Adipocyte (in vitro differentiated cells): ENCODE results near the gene SGMS2.
A peak's percentile ranks its signal among the peaks of the same experiment; 100 is the strongest.

Experiments
- DNase-seq: peaks from one replicate; pipeline ENCODE4 v3.0.0-alpha.2; 2015; ENCODE audit warnings: low read depth
- H3K27me3 ChIP-seq: replicated peaks from 2 replicates; pipeline ENCODE4 v1.7.0; 2013; ENCODE audit warnings: mild to moderate bottlenecking, low read length, moderate library complexity; ENCODE audit not compliant: control insufficient read depth, insufficient read depth
- H3K36me3 ChIP-seq: 2 replicates; pipeline ENCODE4 v1.7.0; 2013; ENCODE audit warnings: low read length, mild to moderate bottlenecking, moderate library complexity; ENCODE audit not compliant: control insufficient read depth, insufficient read depth, severe bottlenecking
- H3K4me1 ChIP-seq: 2 replicates; pipeline ENCODE4 v1.7.0; 2013; ENCODE audit warnings: mild to moderate bottlenecking, low read length, moderate library complexity; ENCODE audit not compliant: control insufficient read depth, insufficient read depth
- H3K4me3 ChIP-seq: 2 replicates; pipeline ENCODE4 v1.7.0; 2013; ENCODE audit warnings: mild to moderate bottlenecking, low read length, moderate library complexity
- H3K9ac ChIP-seq: 2 replicates; pipeline ENCODE4 v1.7.0; 2013; ENCODE audit warnings: mild to moderate bottlenecking, low read length, moderate library complexity
- H3K9me3 ChIP-seq: 2 replicates; pipeline ENCODE4 v1.7.0; 2013; ENCODE audit warnings: mild to moderate bottlenecking, low read length, moderate library complexity; ENCODE audit not compliant: control insufficient read depth

Gene SGMS2

DNA sequence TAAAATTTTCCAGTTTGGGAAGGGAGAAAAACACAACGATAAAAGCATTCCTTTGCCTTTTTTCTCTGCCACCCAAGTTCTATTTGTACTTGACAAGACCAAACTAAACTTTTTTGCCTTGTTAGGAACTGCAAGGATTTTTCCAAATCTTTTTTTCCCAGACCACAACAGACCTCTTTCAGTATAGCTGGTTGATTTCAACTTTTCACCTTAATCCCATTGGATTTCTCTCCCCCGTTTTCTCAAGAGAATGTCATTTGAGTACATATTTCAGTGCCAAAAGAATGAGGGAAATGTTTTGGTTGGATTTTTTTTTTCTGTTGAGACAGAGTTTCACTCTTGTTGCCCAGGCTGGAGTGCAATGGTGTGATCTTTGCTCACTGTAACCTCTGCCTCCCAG is 18.5 kb upstream of the SGMS2 start:
- Histone ChIP-seq H3K36me3 (no peaks in the 10 kb centered on the region), H3K27me3 (no peaks in the 10 kb centered on the region), H3K9me3 (no peaks in the 10 kb centered on the region), H3K9ac (peak overlapping the region; percentile 39), H3K4me1 (peaks cover 19% of the 10 kb centered on the region), H3K4me3 (peak overlapping the region; percentile 50)
- DNase-seq = peak; percentile 51

DNA sequence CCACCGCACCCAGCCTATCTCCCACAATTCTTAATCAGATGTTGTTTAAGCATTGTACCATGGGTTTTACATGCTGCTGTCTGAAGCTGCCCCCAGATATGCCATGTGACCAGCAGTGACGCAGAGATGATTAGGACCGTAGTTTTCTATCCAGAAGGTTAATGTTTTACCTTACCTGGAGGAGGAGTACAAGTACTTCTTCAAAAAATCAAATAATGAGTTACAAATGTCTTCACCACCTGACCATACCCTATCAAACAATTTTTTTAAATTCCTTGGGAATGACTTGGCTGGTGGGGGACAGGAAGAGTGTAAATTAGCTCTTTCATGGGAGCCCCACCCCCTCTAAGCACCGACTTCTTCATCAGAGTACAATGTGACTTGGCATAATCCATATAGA is 16.2 kb upstream of the SGMS2 start:
- no peaks in the 10 kb centered on the region for H3K9me3 ChIP-seq
- no peak for DNase-seq
- H3K9ac ChIP-seq = no peak overlapping the region
- no peaks in the 10 kb centered on the region for H3K36me3 ChIP-seq
- H3K4me1 ChIP-seq = peaks cover 12% of the 10 kb centered on the region
- no peak overlapping the region for H3K4me3 ChIP-seq
- no peaks in the 10 kb centered on the region for H3K27me3 ChIP-seq

DNA sequence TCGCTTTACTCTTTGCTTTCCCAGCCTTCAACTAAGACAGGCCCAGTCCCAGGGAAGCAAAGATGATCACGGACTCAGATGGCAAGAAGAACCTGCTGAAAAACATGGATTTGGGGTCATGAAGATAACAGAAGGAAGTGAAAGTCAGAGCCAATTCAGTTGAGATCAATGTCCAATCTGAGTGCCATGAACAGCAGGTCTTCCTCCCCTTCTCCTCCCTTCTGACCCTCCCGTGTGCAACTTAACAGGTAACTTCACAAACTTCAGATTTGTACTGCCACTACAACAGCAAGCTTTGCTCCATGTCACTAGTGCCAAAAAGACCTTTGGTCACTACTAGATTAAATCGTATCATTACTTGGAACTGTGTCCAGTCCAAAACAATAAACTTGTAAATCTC is 15.5 kb upstream of the SGMS2 start:
- Histone ChIP-seq H3K4me3 (no peak overlapping the region), H3K36me3 (no peaks in the 10 kb centered on the region), H3K27me3 (no peaks in the 10 kb centered on the region), H3K9ac (no peak overlapping the region), H3K4me1 (peaks cover 12% of the 10 kb centered on the region), H3K9me3 (no peaks in the 10 kb centered on the region)
- no peak for DNase-seq

DNA sequence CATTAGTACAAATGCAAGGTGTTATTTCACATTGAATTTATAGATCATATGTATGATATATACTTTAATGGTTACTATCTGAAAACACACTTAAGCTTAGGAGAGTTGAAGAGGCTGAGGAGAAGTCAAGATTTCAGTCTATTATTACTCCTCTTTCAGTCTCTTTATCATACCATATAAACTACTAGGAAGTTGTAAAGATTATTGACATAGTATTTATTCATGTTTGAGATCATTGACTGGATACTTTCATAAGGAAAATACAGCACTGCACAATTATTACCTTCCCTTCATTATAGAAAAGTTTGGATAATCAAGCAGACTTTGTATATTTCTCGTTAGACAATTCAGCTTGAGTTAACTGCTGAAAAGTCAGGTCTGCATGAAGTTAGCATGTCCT is 10.0 kb upstream of the SGMS2 start:
- DNase-seq = no peak
- H3K4me3 ChIP-seq = no peak overlapping the region
- H3K4me1 ChIP-seq = no peaks in the 10 kb centered on the region
- H3K9me3 ChIP-seq = no peaks in the 10 kb centered on the region
- H3K9ac ChIP-seq = no peak overlapping the region
- no peaks in the 10 kb centered on the region for H3K27me3 ChIP-seq
- H3K36me3 ChIP-seq = no peaks in the 10 kb centered on the region

DNA sequence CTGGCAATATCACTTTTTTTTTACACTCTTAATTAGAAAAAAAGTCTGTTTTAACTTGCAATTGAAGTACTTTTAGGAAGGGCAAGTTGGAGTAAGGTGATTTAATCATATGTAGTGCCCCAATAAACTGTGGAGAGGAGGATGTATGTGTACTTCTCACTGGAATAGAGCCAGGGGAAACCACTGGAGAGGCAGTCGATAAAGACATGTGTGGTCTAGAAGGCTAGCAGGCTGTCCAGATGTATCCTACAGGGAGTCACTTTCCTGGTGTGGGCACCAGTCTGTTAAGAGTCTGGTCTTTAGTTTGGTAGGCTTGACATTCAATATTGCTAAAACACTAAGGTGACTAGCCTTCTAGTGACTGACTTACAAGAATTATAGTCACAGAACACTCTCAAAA is 9.6 kb upstream of the SGMS2 start:
- Histone ChIP-seq H3K36me3 (no peaks in the 10 kb centered on the region), H3K4me1 (no peaks in the 10 kb centered on the region), H3K27me3 (no peaks in the 10 kb centered on the region), H3K9ac (no peak overlapping the region), H3K9me3 (no peaks in the 10 kb centered on the region), H3K4me3 (no peak overlapping the region)
- no peak for DNase-seq

DNA sequence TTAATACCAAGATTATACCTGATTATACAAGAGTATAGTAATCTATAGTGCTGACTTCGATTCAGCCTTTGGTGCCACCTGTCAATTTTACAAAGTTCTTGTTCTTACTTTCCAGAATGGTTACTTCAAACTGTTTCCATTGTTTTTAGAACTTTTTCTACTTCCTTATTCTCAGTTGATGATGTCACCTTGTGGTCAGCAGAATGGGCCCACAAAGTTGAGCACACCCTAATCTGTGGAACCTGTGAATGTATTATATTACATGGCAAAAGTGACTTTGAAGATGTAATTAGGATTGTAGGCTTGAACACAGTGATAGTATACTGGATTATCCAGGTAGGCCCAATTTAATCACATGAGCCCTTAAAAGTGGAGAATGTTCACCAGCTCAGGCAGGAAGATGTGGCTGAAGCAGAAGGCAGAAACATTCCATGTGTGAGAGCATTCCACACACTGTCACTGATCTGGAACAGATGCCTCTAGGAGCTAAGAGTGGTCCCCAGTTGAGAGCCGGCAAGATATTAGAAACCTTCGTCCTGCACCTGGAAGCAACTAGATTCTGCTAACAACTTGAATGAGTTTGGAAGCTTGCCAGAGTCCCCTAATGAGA is 6.3 kb upstream of the SGMS2 start:
- Histone ChIP-seq H3K9ac (no peak overlapping the region), H3K4me3 (no peak overlapping the region), H3K27me3 (no peaks in the 10 kb centered on the region), H3K36me3 (no peaks in the 10 kb centered on the region), H3K4me1 (no peaks in the 10 kb centered on the region), H3K9me3 (no peaks in the 10 kb centered on the region)
- no peak for DNase-seq

DNA sequence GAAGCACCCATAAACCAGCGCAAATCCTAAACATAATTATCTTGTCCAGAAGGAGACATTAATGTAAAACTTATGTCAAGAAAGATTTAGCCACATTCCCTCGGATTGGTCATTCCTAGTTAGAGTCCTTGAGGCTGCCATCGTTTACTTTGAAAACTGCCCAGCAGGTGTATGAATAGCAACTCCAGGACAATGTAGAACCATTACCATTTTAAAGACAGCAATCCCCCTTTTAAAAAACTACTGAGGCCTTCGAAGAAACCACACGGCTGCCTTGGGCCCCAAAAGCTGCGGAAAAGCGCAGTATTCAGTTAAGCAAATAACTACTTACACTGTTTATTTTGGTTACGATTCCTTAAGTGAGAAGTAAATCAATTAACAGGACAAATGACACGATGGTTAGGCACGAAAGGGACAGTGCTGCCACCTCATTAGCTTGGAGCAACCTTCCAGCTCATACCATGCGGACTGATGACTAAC is 822 bp upstream of the SGMS2 start:
- no peaks in the 10 kb centered on the region for H3K27me3 ChIP-seq
- no peaks in the 10 kb centered on the region for H3K9me3 ChIP-seq
- no peaks in the 10 kb centered on the region for H3K36me3 ChIP-seq
- peak overlapping the region; percentile 91 for H3K9ac ChIP-seq
- DNase-seq = no peak
- H3K4me1 ChIP-seq = peaks cover 22% of the 10 kb centered on the region
- peak overlapping the region; percentile 94 for H3K4me3 ChIP-seq

DNA sequence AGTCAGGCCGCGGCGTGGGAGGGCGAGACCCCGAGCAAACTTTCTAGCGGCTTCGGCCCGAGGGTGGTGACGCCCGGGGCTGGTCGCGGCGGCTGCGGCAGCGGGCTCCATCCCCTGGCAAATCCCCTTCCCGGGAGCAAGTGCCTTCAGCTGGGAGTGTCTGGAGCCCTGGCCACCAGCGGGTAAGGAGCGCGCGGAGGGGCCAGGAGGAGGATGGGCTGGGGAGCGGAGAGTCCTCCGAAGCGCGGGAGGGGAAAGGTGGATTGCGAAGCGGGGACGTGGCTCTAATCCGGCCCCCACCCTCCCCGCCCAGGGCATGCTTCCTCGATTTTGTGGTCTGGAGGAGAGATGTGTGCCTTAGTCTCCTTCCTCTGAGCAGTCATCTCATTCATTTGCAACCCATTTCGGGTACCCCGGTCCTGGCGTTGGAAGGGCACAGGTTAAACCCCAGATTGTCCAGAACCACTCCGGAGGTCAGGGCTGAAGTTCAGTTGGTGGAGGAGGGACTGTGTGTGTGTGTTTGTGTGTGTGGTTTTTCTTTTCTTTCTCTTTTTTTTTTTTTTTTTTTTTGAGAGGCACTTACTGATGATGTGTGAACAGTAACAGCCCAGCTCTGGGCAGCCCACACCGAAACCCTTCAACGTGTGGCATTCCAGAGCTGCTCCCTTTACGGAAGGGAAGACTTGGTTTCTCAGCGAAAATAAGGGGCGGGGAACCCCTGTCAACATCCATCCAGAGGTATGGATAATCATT is 516 bp downstream of the SGMS2 start:
- peaks cover 22% of the 10 kb centered on the region for H3K4me1 ChIP-seq
- no peaks in the 10 kb centered on the region for H3K27me3 ChIP-seq
- peak; percentile 81 for DNase-seq
- H3K9me3 ChIP-seq = no peaks in the 10 kb centered on the region
- peak overlapping the region; percentile 94 for H3K4me3 ChIP-seq
- H3K36me3 ChIP-seq = no peaks in the 10 kb centered on the region
- peak overlapping the region; percentile 91 for H3K9ac ChIP-seq

DNA sequence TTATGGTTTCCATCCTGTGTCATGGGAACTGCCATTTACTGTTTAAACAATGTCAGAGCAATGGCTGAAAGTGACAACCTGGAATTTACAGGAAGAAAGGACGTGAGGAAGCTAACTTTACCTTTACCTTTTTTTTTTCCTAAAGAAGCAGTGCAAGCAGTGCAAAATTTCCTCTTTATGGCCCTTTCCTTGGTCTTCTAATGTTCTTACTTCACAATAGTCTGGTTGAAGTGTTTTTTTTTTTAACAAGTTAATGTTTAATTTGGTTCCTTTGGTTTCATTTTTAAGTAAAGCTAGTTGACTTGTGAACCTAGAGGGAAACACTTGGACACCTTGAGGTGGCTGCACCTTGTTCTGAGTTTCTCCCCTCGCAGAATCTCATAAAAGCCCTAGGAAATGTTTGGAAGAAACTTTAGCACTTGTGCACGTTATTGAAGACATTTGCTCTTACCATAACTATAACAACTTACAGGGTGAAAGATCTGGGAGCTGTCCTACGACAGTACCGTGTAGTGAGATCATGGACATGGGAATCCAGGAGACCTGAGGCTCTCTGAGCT is 1.8 kb downstream of the SGMS2 start:
- no peak for DNase-seq
- Histone ChIP-seq H3K27me3 (no peaks in the 10 kb centered on the region), H3K4me3 (peak overlapping the region; percentile 94), H3K36me3 (no peaks in the 10 kb centered on the region), H3K9me3 (no peaks in the 10 kb centered on the region), H3K4me1 (peaks cover 22% of the 10 kb centered on the region), H3K9ac (peak overlapping the region; percentile 91)

DNA sequence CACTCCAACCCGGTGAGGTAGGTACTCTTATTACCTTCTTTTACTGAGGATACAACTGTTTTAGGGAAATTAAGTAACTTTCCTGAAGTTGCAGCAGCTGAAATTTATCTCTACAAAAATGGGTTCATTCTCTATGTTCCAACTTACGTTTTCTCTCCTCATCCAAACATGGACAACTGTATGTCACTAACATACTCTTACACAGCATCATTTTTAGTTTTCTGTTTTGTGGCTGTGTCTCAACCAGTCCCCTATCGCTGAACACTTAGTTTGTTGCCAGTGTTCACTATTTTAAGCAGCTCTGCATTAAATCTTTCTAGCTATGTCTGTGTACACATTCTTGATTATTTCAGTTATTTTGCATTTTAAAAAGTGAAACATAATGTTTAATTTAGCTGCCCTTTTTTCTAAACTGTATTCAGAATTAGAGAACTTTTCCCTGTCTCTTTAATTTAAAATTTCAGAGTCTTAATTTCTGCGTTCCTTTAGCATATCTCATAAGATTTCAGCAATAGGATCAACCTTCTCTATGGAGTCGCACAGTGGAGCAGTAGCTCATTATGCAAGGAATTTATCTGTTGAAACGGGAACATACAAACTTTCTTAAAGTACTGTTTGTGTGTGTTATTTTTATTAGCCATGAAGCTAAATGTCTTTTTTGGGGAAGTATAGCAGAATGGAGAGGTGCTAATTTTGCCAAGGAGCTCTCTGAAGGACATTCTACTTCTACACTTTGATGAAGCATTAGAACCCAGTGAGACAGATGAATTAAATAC is 3.8 kb downstream of the SGMS2 start:
- DNase-seq = no peak

DNA sequence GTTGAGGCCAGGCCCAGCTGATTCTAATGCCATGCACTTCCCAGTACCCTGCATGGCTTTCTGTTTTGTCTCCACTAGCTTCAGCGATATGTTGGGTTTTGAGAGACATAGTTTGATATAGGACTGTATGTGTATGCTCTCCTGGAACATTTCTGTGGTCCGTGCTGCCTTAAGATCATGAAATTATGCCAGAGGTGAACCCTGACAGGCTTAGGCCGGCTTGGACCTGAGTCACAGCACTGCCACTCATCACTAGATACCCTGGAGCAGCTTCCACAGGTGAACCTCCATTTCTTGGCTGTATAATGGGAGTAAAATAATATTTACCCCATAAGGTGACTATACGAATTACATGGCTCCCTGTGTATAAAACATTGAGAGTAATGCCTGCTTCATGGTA is 6.4 kb downstream of the SGMS2 start:
- Histone ChIP-seq H3K4me3 (no peak overlapping the region), H3K36me3 (no peaks in the 10 kb centered on the region), H3K4me1 (peaks cover 20% of the 10 kb centered on the region), H3K9ac (no peak overlapping the region), H3K9me3 (no peaks in the 10 kb centered on the region), H3K27me3 (no peaks in the 10 kb centered on the region)
- no peak for DNase-seq

More for the DNA sequence above, 3.8 kb downstream of the SGMS2 start:
- Histone ChIP-seq H3K4me3 (no peak overlapping the region), H3K36me3 (no peaks in the 10 kb centered on the region), H3K4me1 (peaks cover 22% of the 10 kb centered on the region), H3K27me3 (no peaks in the 10 kb centered on the region), H3K9me3 (no peaks in the 10 kb centered on the region), H3K9ac (no peak overlapping the region)
